AG04450 (cell line): ENCODE results near the gene HTATIP2. TPM values are rescaled to one million over a fixed set of nuclear protein-coding genes. Genes with fewer than 3 reads are reported as not detected.
A peak's percentile ranks its signal among the peaks of the same experiment; 100 is the strongest.

Experiments used
- CTCF ChIA-PET: fragments of 300-600, 350-600 bp; formaldehyde crosslinking; extraction: SDS; loops from one replicate; lab custom pipeline; 2022; ENCODE audit warnings: antibody characterized with exemption, inconsistent platforms; lab: Charles Lee
- POLR2A ChIA-PET: fragments of 350-600 bp; formaldehyde crosslinking; extraction: SDS; loops from one replicate; lab custom pipeline; 2021; ENCODE audit warnings: antibody characterized with exemption, inconsistent platforms; lab: Yijun Ruan, JAX
- DNase-seq: peaks from one replicate; pipeline ENCODE4 v3.0.0-alpha.2; 2011; ENCODE audit warnings: low read depth, low spot score
- H3K27ac ChIP-seq: one replicate; pipeline ENCODE4 v1.5.1; 2012; ENCODE audit warnings: low read depth, low read length, control low read depth
- H3K27me3 ChIP-seq: one replicate; pipeline ENCODE4 v1.6.0; 2012; ENCODE audit warnings: low read length; ENCODE audit not compliant: control insufficient read depth, insufficient read depth
- H3K4me3 ChIP-seq: 2 replicates; pipeline ENCODE4 v1.5.1; 2011; ENCODE audit warnings: mild to moderate bottlenecking, low read depth, low read length, control low read depth
- H3K9me3 ChIP-seq: 2 replicates; pipeline ENCODE4 v1.5.1; 2012; ENCODE audit warnings: low read length; ENCODE audit not compliant: control insufficient read depth, insufficient read depth
- CTCF ChIP-seq: IDR thresholded peaks from 2 replicates; pipeline ENCODE4 v1.5.1; 2011; ENCODE audit warnings: low read depth, low read length, control low read depth, inconsistent platforms
- polyA plus RNA-seq: library from polyadenylated mRNA; depleted of rRNA; stranded (reverse); fragments of >200 nt; gene quantifications from 2 replicates; pipeline ENCODE4 v1.2.3, GENCODE V29; 2011

The HTATIP2 gene
- polyA plus RNA-seq, 1 experiment, result 39.8 TPM

GRCh38 chr11:20353829-20354434 lies 9.6 kb upstream of the HTATIP2 start:
- TF ChIP-seq CTCF, result peak; percentile 92
- Histone ChIP-seq H3K4me3 (no peak overlapping the region), H3K27ac (no peak overlapping the region), H3K9me3 (no peaks in the 10 kb centered on the region), H3K27me3 (no peaks in the 10 kb centered on the region)
- no peak for DNase-seq
- POLR2A ChIA-PET, result no interaction called here
- CTCF ChIA-PET, result interaction anchor here (0.6 to 5.4 kb wide), 28 partner anchors 9 to 451 kb away, joined by 3 to 80 read pairs (median 4); partner anchors contain the start of gene HTATIP2

GRCh38 chr11:20355221-20356219 lies 8.0 kb upstream of the HTATIP2 start:
- ChIA-PET CTCF (interaction anchor here (0.5 to 5.4 kb wide), 23 partner anchors 8 to 1284 kb away, joined by 3 to 80 read pairs (median 5); partner anchors contain the start of gene HTATIP2), POLR2A (no interaction called here)
- peak; percentile 61 for TF ChIP-seq CTCF
- no peak overlapping the region for H3K4me3 ChIP-seq
- no peaks in the 10 kb centered on the region for H3K9me3 ChIP-seq
- DNase-seq, result no peak
- H3K27me3 ChIP-seq, result no peaks in the 10 kb centered on the region
- no peak overlapping the region for H3K27ac ChIP-seq

GRCh38 chr11:20357150-20357549 lies 6.4 kb upstream of the HTATIP2 start:
- H3K9me3 ChIP-seq, result no peaks in the 10 kb centered on the region
- no peak for TF ChIP-seq CTCF
- ChIA-PET CTCF (interaction anchor here (0.7 to 3.4 kb wide), 2 partner anchors 57 to 229 kb away, joined by 3 to 18 read pairs; no protein-coding TSS in a partner anchor), POLR2A (no interaction called here)
- DNase-seq, result no peak
- no peak overlapping the region for H3K4me3 ChIP-seq
- no peak overlapping the region for H3K27ac ChIP-seq
- H3K27me3 ChIP-seq, result no peaks in the 10 kb centered on the region

GRCh38 chr11:20360650-20361049 lies 2.9 kb upstream of the HTATIP2 start:
- ChIA-PET POLR2A (no interaction called here), CTCF (interaction anchor here (1.0 to 1.1 kb wide), 2 partner anchors 9 to 24 kb away, joined by 3 to 4 read pairs; no protein-coding TSS in a partner anchor)
- H3K9me3 ChIP-seq, result no peaks in the 10 kb centered on the region
- no peak overlapping the region for H3K27ac ChIP-seq
- no peak for DNase-seq
- no peak for TF ChIP-seq CTCF
- H3K4me3 ChIP-seq, result no peak overlapping the region
- H3K27me3 ChIP-seq, result no peaks in the 10 kb centered on the region
